A673 (cell line): ENCODE measurements around the gene CD300LF. TPM values are rescaled to one million over a fixed set of nuclear protein-coding genes. Genes with fewer than 3 reads are reported as not detected.

Experiments used
- BruUV-seq: library from RNA; stranded (reverse); fragments of 400-500 nt; replicated peaks from 2 replicates; lab custom pipeline; 2021; lab: Mats Ljungman, UMichigan
- CTCF ChIA-PET: fragments of 300-600 bp; sonication (Branson Sonifier 250); formaldehyde crosslinking; loops from one replicate; lab custom pipeline; 2022; ENCODE audit warnings: antibody characterized with exemption; lab: Charles Lee
- POLR2A ChIA-PET: fragments of 300-600 bp; sonication (Branson Sonifier 250); formaldehyde crosslinking; loops from one replicate; lab custom pipeline; 2022; ENCODE audit warnings: antibody characterized with exemption; ENCODE audit not compliant: low non-redundant PET; lab: Charles Lee
- DNase-seq: peaks from one replicate; pipeline ENCODE4 v3.0.0-alpha.2; 2015; ENCODE audit warnings: low spot score
- H3K27ac ChIP-seq: fragments of 200-600 bp; sonication (generic); 2 replicates; pipeline ENCODE4 v1.5.1; 2016; ENCODE audit warnings: mixed run types, low read depth, mild to moderate bottlenecking, mixed read lengths, antibody characterized with exemption, low read length; ENCODE audit not compliant: poor library complexity, severe bottlenecking
- H3K27me3 ChIP-seq: fragments of 200-600 bp; sonication (generic); replicated peaks from 2 replicates; pipeline ENCODE4 v1.6.1; 2017; ENCODE audit warnings: mixed run types, low read depth, mild to moderate bottlenecking, mixed read lengths, antibody characterized with exemption, low read length; ENCODE audit not compliant: insufficient read depth, poor library complexity
- H3K36me3 ChIP-seq: fragments of 200-600 bp; sonication (generic); 2 replicates; pipeline ENCODE4 v1.6.1; 2016; ENCODE audit warnings: mixed run types, mild to moderate bottlenecking, mixed read lengths, antibody characterized with exemption, low read length; ENCODE audit not compliant: insufficient read depth, poor library complexity, severe bottlenecking
- H3K4me1 ChIP-seq: fragments of 200-600 bp; sonication (generic); 2 replicates; pipeline ENCODE4 v1.6.1; 2017; ENCODE audit warnings: mixed run types, mild to moderate bottlenecking, mixed read lengths, antibody characterized with exemption, low read length; ENCODE audit not compliant: insufficient read depth, poor library complexity, severe bottlenecking
- H3K4me3 ChIP-seq: fragments of 200-600 bp; sonication (generic); 2 replicates; pipeline ENCODE4 v1.5.1; 2016; ENCODE audit warnings: low read depth, mixed run types, mild to moderate bottlenecking, mixed read lengths, low read length; ENCODE audit not compliant: poor library complexity, severe bottlenecking
- H3K9me3 ChIP-seq: fragments of 200-600 bp; sonication (generic); 2 replicates; pipeline ENCODE4 v1.6.1; 2016; ENCODE audit warnings: mixed run types, low read depth, mild to moderate bottlenecking, mixed read lengths, antibody characterized with exemption, low read length; ENCODE audit not compliant: poor library complexity, severe bottlenecking
- EZH2 ChIP-seq: fragments of 200-600 bp; sonication (generic); IDR thresholded peaks from 2 replicates; pipeline ENCODE4 v1.6.1; 2017; ENCODE audit warnings: borderline replicate concordance, low read depth, mild to moderate bottlenecking, mixed read lengths, antibody characterized with exemption, low read length; ENCODE audit not compliant: poor library complexity, severe bottlenecking
- intact Hi-C: fragments of 100-400 bp; cut with micrococcal nuclease; formaldehyde crosslinking; loops from one replicate; pipeline ENCODE4 v1.10.0; 2022; ENCODE audit not compliant: unreplicated experiment
- total RNA-seq: library from RNA; stranded (reverse); gene quantifications from 2 replicates; pipeline ENCODE4 v1.2.3, GENCODE V29; 2021
- TF ChIP-seq, protein P1 (sequence below): fragments of 300-800, 200-600 bp; sonication (generic); conservative IDR thresholded peaks from 2 replicates; pipeline ENCODE4 v1.5.1; 2017; ENCODE audit warnings: low read depth, mild to moderate bottlenecking, antibody characterized with exemption, low read length, moderate library complexity, mixed read lengths

CD300LF gene
- total RNA-seq, 1 experiment from 2014 or later = not detected

DNA sequence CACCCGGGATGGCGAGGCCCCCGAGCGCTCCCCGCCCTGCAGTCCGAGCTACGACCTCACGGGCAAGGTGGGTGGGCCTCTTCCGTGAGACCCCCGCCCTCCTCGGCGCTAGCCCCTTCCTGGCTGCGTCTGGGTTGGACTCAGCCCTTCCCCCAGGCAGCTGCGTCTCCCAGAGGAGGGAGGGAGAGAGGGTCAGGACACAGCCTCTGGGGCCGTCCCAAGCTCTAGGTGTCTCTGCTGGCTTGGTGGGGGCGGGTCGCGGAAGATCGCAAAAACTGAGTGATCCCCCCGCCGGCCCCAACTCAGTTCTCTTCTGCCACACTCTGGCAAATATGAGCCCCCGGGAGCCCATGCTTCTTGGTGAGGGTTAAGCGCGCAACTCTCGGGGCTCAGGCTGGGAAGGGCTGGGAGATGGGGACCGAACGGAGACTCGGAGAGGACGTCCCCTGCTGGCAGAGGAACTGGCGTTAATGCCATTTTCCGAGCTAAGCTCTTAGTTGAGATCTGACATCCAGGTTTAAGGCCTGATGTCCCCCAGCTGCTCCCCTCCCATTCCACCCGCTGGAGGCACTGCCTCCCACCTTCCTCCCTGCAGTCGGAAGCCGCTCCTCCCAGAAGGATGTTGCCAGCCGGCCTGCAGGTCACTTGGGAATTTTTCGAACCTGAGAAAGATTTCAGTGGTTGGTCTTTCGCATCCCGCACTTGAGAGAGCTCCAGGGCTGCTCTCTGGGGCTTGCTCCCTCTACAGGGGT is 24.8 kb upstream of the CD300LF start:
- intact Hi-C loops = no loop called here
- Histone ChIP-seq H3K27me3 (peaks cover 63% of the 10 kb centered on the region), H3K36me3 (no peaks in the 10 kb centered on the region), H3K4me1 (peaks cover 16% of the 10 kb centered on the region), H3K4me3 (peak overlapping the region; percentile 30), H3K27ac (no peak overlapping the region), H3K9me3 (no peaks in the 10 kb centered on the region)
- peak; percentile 62 for TF ChIP-seq EZH2
- TF ChIP-seq, protein P1, sequence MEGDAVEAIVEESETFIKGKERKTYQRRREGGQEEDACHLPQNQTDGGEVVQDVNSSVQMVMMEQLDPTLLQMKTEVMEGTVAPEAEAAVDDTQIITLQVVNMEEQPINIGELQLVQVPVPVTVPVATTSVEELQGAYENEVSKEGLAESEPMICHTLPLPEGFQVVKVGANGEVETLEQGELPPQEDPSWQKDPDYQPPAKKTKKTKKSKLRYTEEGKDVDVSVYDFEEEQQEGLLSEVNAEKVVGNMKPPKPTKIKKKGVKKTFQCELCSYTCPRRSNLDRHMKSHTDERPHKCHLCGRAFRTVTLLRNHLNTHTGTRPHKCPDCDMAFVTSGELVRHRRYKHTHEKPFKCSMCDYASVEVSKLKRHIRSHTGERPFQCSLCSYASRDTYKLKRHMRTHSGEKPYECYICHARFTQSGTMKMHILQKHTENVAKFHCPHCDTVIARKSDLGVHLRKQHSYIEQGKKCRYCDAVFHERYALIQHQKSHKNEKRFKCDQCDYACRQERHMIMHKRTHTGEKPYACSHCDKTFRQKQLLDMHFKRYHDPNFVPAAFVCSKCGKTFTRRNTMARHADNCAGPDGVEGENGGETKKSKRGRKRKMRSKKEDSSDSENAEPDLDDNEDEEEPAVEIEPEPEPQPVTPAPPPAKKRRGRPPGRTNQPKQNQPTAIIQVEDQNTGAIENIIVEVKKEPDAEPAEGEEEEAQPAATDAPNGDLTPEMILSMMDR = peak; percentile 56
- ChIA-PET CTCF (interaction anchor here (0.6 to 2.9 kb wide), 3 partner anchors 80 to 358 kb away, joined by 3 to 19 read pairs (median 5); no protein-coding TSS in a partner anchor), POLR2A (no interaction called here)
- DNase-seq = peak; percentile 61
- BruUV-seq = no TSS peak

- ChIA-PET POLR2A (interaction anchor here (0.6 kb wide), 1 partner anchor 170 kb away, joined by 3 read pairs; no protein-coding TSS in a partner anchor), CTCF (interaction anchor here (0.5 to 2.9 kb wide), 9 partner anchors 9 to 303 kb away, joined by 3 to 19 read pairs (median 4); partner anchors contain the start of gene FDXR)
- BruUV-seq = no TSS peak
- H3K9me3 ChIP-seq = no peaks in the 10 kb centered on the region
- no peaks in the 10 kb centered on the region for H3K36me3 ChIP-seq
- DNase-seq = no peak
- H3K4me3 ChIP-seq = peak within 1 kb of the TSS; percentile 30
- peaks cover 16% of the 10 kb centered on the region for H3K4me1 ChIP-seq
- no peak within 1 kb of the TSS for H3K27ac ChIP-seq
- peaks cover 63% of the 10 kb centered on the region for H3K27me3 ChIP-seq
- peak; percentile 75 for TF ChIP-seq EZH2
- TF ChIP-seq, protein P1 = peak; percentile 59
- intact Hi-C loops = loop anchor here (1.0 kb wide), 1 partner anchor 79 kb away; no protein-coding TSS in a partner anchor
Measured at GRCh38 chr17:74736513-74737298, 24.0 kb upstream of the CD300LF start, which contains the start of gene RAB37. Gene RAB37, plus strand, starts transcription at chr17:74737256. Its CDS starts 17 bp downstream, at chr17:74737273.

DNA sequence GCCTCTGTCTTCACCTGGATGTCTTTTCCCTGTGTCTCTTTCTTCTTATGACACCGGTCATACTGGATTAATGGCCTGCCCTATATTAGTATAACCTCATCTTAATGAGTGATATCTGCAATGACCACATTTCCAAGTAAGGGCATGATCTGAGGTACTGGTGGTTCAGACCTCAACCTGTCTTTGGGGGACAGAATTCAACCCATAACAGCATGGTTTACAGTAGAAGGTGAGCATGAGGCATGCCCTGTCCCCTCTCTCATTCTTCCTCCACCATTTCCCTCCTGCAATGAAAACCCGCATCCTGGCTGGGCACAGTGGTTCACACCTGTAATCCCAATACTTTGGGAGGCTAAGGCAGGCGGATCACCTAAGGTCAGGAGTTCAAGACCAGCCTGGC is 21.5 kb upstream of the CD300LF start:
- Histone ChIP-seq H3K27ac (no peak overlapping the region), H3K4me1 (peaks cover 16% of the 10 kb centered on the region), H3K27me3 (peaks cover 59% of the 10 kb centered on the region), H3K9me3 (no peaks in the 10 kb centered on the region), H3K36me3 (no peaks in the 10 kb centered on the region), H3K4me3 (no peak overlapping the region)
- TF ChIP-seq EZH2 = no peak
- TF ChIP-seq, protein P1 = no peak
- no TSS peak for BruUV-seq
- CTCF ChIA-PET = no interaction called here
- intact Hi-C loops = no loop called here
- POLR2A ChIA-PET = no interaction called here
- no peak for DNase-seq
